HepG2 (cell line): Measurements from ENCODE around the gene SERPINI1. TPM values are rescaled to one million over a fixed set of nuclear protein-coding genes. Genes with fewer than 3 reads are reported as not detected.

Experiments
- MXI1 ChIP-seq: IDR thresholded peaks from 3 replicates; pipeline ENCODE4 v1.6.1; 2012; ENCODE audit warnings: low read depth, low read length, inconsistent platforms, borderline replicate concordance
- ONECUT2 ChIP-seq: sonication (generic); formaldehyde crosslinking; IDR thresholded peaks from 2 replicates; pipeline ENCODE4 v1.4.0; 2020; ENCODE audit warnings: missing genetic modification reagents
- SMAD9 ChIP-seq: sonication (generic); formaldehyde crosslinking; IDR thresholded peaks from 2 replicates; pipeline ENCODE4 v1.5.1; 2020; ENCODE audit warnings: mild to moderate bottlenecking, missing genetic modification reagents
- SP1 ChIP-seq, 2 experiments: fragments of 450-650 bp in 1 of 2; sonication (generic) in 1 of 2; formaldehyde crosslinking in 1 of 2; IDR thresholded peaks; 2 replicates each; pipeline versions ENCODE4 v1.4.0 to v1.6.1; 2016 to 2020; ENCODE audit warnings: missing genetic modification reagents in 1 of 2
- SPEN ChIP-seq: sonication (generic); formaldehyde crosslinking; IDR thresholded peaks from 2 replicates; pipeline ENCODE4 v1.5.1; 2020; ENCODE audit warnings: low read depth, mild to moderate bottlenecking, missing genetic modification reagents
- SRF ChIP-seq: IDR thresholded peaks from 2 replicates; pipeline ENCODE4 v1.6.1; 2011; ENCODE audit warnings: mild to moderate bottlenecking, low read depth, low read length, moderate library complexity
- TBX2 ChIP-seq: sonication (generic); formaldehyde crosslinking; IDR thresholded peaks from 2 replicates; pipeline ENCODE4 v1.5.0; 2020; ENCODE audit warnings: missing genetic modification reagents, mild to moderate bottlenecking, borderline replicate concordance
- ZNF143 ChIP-seq: sonication (generic); formaldehyde crosslinking; IDR thresholded peaks from 2 replicates; pipeline ENCODE4 v1.4.0; 2020; ENCODE audit warnings: missing genetic modification reagents
- ZNF224 ChIP-seq: sonication (generic); formaldehyde crosslinking; IDR thresholded peaks from 2 replicates; pipeline ENCODE4 v1.5.0; 2020; ENCODE audit warnings: mild to moderate bottlenecking, missing genetic modification reagents
- ZNF230 ChIP-seq: sonication (generic); formaldehyde crosslinking; IDR thresholded peaks from 2 replicates; pipeline ENCODE4 v1.4.0; 2020; ENCODE audit warnings: mild to moderate bottlenecking, missing genetic modification reagents
- ZNF749 ChIP-seq: sonication (generic); formaldehyde crosslinking; IDR thresholded peaks from 2 replicates; pipeline ENCODE4 v1.8.0; 2022; ENCODE audit warnings: mild to moderate bottlenecking, missing genetic modification reagents, moderate library complexity, borderline replicate concordance
- ZSCAN29 ChIP-seq: sonication (generic); formaldehyde crosslinking; conservative IDR thresholded peaks from 2 replicates; pipeline ENCODE4 v1.4.0; 2020; ENCODE audit warnings: mild to moderate bottlenecking, missing genetic modification reagents
- polyA plus RNA-seq, 8 experiments: library from polyadenylated mRNA; depleted of rRNA in 3 of 8; stranded (reverse) in 7 of 8; unstranded in 1 of 8; fragments of >200 nt; fragmentation: Illumina TruSeq in 4 of 8; extraction: Trizol in 4 of 8; gene quantifications; 2 replicates each; pipeline versions ENCODE4 v1.2.1 to v1.2.3, GENCODE V29; 2011 to 2016; ENCODE audit warnings: low read depth in 4 of 8, missing spikeins in 1 of 8, mixed read lengths in 1 of 8; ENCODE audit not compliant: insufficient read depth in 1 of 8
- total RNA-seq, 5 experiments: library from RNA; depleted of rRNA; stranded (reverse); fragments of >200 nt; fragmentation: Illumina TruSeq; extraction: Trizol; gene quantifications; 2 replicates each; pipeline ENCODE4 v1.2.3, GENCODE V29; 2016; ENCODE audit warnings: low read depth in 1 of 5
- TF ChIP-seq, protein P1 (sequence below): sonication (generic); formaldehyde crosslinking; IDR thresholded peaks from 2 replicates; pipeline ENCODE4 v1.8.0; 2022; ENCODE audit warnings: missing genetic modification reagents, mild to moderate bottlenecking, inconsistent platforms, borderline replicate concordance
- TF ChIP-seq, protein P2 (sequence below), 2 experiments: fragments of 450-650 bp in 1 of 2; sonication (generic) in 1 of 2; formaldehyde crosslinking; IDR thresholded peaks; 2 replicates each; pipeline versions ENCODE4 v1.5.0 to v1.8.0; 2020 to 2022; ENCODE audit warnings: mild to moderate bottlenecking in 1 of 2, missing genetic modification reagents in 1 of 2
- TF ChIP-seq, protein P3 (sequence below): sonication (generic); formaldehyde crosslinking; IDR thresholded peaks from 2 replicates; pipeline ENCODE4 v1.4.0; 2020; ENCODE audit warnings: mild to moderate bottlenecking, missing genetic modification reagents
- TF ChIP-seq, protein P4 (sequence below): sonication (generic); formaldehyde crosslinking; IDR thresholded peaks from 2 replicates; pipeline ENCODE4 v1.4.0; 2020; ENCODE audit warnings: mild to moderate bottlenecking, missing genetic modification reagents
- TF ChIP-seq, protein P5 (sequence below): sonication (generic); formaldehyde crosslinking; IDR thresholded peaks from 2 replicates; pipeline ENCODE4 v1.5.1; 2020; ENCODE audit warnings: mild to moderate bottlenecking, missing genetic modification reagents, moderate library complexity

Gene SERPINI1
- total and polyA plus RNA-seq, 2 of the 13 experiments (the other 11 are each of a cell fraction or from before 2014, with no cell fraction given), result 14.7 to 58.0 TPM

DNA sequence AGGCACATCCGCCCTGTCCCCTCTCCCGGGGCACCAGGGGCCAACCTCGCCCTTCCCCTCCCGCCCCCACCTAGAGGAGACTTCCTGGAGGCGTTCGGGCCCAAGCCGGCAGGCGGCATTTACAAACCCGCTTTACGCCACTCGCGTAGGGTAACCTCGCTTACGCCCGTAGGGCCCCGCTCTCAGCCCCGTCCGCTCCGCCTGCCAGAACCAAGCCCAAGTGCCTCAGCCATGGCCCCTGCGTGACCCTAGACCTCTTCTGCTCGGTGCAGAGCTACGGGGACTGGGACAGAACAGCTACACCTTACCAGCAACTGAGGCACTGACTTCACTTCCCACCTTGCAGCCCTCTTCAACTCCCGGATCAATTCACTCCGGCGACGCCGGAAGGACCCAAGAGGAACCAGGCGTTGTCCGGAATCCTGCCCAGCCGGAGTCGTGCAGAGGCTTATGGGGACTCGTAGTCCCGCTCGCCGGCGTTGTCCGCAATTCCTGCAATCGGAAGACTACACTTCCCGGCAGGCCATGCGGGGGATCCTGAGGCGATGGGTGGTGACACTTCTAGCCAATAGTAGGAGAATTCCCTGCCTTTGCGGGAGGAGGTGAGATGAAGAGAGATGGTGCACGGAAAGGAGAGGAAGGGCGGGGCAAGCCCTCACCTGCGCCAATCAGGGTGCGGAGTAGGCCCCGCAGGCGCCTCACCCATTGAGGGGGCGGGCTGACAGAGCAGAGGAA is 856 bp upstream of the SERPINI1 start, which contains the start of gene PDCD10 (continued):
- TF ChIP-seq TBX2 (peak; percentile 59), ZNF143 (CRISPR knock-in tag) (peak; percentile 97), SPEN (CRISPR knock-in tag) (peak; percentile 77), ZNF749 (CRISPR knock-in tag) (no peak), ZSCAN29 (CRISPR knock-in tag) (peak; percentile 56; the same call in 1 of the 2 replicates), ZNF224 (CRISPR knock-in tag) (peak; percentile 89; the same call in 1 of the 2 replicates), SRF (no peak), MXI1 (0 out of 3 replicates have a peak, but pooled peaks have one; percentile 57), SP1 (IDR thresholded peaks at IDR 0.05) (no peak), SP1 (CRISPR knock-in tag; IDR thresholded peaks at IDR 0.05) (0 out of 2 replicates have a peak, but pooled peaks have one; percentile 39), ONECUT2 (CRISPR knock-in tag) (peak; percentile 59), SMAD9 (CRISPR knock-in tag) (no peak), ZNF230 (CRISPR knock-in tag) (no peak)
- TF ChIP-seq, protein P1, sequence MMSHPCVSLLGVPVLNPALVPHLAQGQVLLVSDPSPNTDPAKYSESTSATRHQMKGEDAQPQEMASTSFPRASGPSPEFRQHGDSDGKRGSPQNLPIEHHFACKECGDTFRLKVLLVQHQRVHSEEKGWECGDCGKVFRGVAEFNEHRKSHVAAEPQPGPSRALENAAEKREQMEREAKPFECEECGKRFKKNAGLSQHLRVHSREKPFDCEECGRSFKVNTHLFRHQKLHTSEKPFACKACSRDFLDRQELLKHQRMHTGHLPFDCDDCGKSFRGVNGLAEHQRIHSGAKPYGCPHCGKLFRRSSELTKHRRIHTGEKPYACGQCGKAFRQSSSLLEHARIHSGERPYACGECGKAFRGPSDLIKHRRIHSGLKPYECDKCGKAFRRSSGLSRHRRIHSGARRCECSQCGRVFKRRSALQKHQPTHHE (CRISPR knock-in tag), result no peak; the same call in 1 of the 2 replicates
- TF ChIP-seq, protein P2, sequence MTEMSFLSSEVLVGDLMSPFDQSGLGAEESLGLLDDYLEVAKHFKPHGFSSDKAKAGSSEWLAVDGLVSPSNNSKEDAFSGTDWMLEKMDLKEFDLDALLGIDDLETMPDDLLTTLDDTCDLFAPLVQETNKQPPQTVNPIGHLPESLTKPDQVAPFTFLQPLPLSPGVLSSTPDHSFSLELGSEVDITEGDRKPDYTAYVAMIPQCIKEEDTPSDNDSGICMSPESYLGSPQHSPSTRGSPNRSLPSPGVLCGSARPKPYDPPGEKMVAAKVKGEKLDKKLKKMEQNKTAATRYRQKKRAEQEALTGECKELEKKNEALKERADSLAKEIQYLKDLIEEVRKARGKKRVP (CRISPR knock-in tag; IDR thresholded peaks at IDR 0.05), result peak in 1 of 2 experiments; percentile 50; a peak in 1 of 4 replicates
- TF ChIP-seq, protein P3, sequence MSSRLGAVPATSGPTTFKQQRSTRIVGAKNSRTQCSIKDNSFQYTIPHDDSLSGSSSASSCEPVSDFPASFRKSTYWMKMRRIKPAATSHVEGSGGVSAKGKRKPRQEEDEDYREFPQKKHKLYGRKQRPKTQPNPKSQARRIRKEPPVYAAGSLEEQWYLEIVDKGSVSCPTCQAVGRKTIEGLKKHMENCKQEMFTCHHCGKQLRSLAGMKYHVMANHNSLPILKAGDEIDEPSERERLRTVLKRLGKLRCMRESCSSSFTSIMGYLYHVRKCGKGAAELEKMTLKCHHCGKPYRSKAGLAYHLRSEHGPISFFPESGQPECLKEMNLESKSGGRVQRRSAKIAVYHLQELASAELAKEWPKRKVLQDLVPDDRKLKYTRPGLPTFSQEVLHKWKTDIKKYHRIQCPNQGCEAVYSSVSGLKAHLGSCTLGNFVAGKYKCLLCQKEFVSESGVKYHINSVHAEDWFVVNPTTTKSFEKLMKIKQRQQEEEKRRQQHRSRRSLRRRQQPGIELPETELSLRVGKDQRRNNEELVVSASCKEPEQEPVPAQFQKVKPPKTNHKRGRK (CRISPR knock-in tag), result no peak
- TF ChIP-seq, protein P4, sequence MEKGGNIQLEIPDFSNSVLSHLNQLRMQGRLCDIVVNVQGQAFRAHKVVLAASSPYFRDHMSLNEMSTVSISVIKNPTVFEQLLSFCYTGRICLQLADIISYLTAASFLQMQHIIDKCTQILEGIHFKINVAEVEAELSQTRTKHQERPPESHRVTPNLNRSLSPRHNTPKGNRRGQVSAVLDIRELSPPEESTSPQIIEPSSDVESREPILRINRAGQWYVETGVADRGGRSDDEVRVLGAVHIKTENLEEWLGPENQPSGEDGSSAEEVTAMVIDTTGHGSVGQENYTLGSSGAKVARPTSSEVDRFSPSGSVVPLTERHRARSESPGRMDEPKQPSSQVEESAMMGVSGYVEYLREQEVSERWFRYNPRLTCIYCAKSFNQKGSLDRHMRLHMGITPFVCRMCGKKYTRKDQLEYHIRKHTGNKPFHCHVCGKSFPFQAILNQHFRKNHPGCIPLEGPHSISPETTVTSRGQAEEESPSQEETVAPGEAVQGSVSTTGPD, result no peak
- TF ChIP-seq, protein P5, sequence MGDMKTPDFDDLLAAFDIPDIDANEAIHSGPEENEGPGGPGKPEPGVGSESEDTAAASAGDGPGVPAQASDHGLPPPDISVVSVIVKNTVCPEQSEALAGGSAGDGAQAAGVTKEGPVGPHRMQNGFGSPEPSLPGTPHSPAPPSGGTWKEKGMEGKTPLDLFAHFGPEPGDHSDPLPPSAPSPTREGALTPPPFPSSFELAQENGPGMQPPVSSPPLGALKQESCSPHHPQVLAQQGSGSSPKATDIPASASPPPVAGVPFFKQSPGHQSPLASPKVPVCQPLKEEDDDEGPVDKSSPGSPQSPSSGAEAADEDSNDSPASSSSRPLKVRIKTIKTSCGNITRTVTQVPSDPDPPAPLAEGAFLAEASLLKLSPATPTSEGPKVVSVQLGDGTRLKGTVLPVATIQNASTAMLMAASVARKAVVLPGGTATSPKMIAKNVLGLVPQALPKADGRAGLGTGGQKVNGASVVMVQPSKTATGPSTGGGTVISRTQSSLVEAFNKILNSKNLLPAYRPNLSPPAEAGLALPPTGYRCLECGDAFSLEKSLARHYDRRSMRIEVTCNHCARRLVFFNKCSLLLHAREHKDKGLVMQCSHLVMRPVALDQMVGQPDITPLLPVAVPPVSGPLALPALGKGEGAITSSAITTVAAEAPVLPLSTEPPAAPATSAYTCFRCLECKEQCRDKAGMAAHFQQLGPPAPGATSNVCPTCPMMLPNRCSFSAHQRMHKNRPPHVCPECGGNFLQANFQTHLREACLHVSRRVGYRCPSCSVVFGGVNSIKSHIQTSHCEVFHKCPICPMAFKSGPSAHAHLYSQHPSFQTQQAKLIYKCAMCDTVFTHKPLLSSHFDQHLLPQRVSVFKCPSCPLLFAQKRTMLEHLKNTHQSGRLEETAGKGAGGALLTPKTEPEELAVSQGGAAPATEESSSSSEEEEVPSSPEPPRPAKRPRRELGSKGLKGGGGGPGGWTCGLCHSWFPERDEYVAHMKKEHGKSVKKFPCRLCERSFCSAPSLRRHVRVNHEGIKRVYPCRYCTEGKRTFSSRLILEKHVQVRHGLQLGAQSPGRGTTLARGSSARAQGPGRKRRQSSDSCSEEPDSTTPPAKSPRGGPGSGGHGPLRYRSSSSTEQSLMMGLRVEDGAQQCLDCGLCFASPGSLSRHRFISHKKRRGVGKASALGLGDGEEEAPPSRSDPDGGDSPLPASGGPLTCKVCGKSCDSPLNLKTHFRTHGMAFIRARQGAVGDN (CRISPR knock-in tag), result peak; percentile 75
